ENCODE data around the gene SMURF1.

Gene SMURF1

GRCh38 chr7:99141841-99142726 lies 1.8 kb downstream of the SMURF1 start:
- DNase-seq (ENCODE audit: low spot score), result peak; percentile 38

DNA sequence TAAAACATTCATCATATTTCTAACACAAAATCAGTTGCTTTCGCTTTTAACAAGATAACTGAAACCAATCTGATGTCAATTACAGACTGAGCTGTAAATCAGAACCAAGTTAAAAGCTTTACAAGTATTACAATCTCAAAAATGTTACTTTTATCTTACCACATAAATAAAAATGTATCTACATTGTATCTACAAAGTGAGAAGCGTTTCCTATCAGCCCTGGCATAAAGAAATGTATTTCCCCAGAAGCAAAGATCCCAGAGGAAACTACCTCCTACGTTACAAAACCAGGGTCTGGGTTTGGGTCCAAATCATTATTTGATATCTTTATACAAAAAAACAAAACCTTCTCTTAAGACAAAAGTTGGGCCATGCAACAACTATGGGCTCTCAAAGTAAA lies 2.6 kb downstream of the SMURF1 start:
- DNase-seq (ENCODE audit: low spot score), result no peak

DNA sequence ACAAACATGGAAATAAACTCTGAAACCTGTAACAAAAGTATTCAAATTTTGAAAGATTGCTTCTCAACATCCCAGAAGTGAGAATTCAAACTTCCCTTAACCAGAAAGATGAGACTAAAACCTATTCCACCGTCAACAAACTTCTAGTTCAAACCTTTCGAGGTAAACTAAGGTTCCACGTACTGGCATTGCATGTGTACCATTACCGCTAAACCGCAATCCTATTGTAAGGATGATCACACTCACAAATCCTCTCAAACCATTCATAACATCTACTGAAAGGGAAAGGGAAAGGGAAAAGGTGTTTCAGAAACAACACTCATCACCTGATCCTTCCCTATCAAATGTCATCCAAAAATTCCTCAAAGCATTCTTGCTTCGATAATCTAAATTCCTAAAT lies 3.1 kb downstream of the SMURF1 start:
- DNase-seq (ENCODE audit: low spot score), result no peak

DNA sequence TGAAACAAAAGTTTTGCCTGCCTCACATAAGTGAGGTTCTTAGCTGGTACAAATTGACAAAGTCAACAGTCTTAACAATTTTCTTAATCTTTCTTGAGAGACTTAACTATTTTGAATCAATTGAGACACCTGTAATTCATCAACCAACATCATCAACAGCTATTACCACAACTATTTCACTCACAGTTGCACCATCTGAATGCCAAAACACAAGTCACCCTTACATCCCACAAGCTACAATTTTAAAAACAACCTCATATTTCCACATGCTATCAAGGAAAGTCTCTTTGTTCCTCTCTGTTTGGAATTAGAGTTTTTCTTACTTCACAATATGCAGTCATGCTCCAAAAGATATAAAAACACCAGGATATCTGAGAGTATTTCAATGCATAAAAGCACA lies 4.9 kb downstream of the SMURF1 start:
- no peak for DNase-seq (ENCODE audit: low spot score)

DNA sequence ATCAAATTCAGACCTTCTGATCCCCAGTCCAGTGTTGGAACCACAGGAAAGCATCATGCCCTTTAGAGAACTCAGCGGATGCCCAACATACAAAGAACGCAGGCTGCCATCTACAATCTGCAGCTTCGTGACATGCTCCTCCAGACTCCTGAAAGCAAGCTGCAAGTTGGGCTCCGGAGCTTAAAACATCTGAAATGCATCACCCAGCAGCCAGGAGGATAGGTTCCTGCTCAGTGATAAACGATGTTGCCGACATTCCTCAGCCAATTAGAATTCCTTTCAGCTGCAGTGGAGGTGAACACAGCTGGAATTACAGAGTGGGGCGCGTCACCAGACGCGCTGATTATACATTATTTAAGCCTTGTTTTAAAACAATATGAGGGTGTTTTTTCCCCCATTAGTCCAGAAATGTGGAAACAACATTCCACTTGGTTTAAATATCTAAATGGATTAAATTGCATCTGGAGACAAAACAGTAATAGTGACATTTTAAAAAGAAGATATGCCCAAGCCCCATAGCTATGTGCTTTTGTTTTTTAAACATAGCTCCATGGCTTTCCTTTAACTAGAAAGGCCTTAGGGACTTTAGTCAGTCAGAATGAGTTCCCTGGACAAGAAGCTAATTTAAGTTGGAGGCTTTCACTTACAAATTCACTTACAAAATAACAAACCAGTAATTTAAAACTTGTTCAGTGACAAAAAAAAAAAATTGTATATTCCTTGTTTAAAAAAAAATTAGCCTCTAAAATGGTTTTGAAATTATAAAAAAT lies 6.3 kb downstream of the SMURF1 start:
- DNase-seq (ENCODE audit: low spot score), result no peak

- no peak for DNase-seq (ENCODE audit: low spot score)
Measured at GRCh38 chr7:99135938-99136337, 8.0 kb downstream of the SMURF1 start.

GRCh38 chr7:99133766-99134564 lies 9.9 kb downstream of the SMURF1 start:
- DNase-seq (ENCODE audit: low spot score), result no peak

DNA sequence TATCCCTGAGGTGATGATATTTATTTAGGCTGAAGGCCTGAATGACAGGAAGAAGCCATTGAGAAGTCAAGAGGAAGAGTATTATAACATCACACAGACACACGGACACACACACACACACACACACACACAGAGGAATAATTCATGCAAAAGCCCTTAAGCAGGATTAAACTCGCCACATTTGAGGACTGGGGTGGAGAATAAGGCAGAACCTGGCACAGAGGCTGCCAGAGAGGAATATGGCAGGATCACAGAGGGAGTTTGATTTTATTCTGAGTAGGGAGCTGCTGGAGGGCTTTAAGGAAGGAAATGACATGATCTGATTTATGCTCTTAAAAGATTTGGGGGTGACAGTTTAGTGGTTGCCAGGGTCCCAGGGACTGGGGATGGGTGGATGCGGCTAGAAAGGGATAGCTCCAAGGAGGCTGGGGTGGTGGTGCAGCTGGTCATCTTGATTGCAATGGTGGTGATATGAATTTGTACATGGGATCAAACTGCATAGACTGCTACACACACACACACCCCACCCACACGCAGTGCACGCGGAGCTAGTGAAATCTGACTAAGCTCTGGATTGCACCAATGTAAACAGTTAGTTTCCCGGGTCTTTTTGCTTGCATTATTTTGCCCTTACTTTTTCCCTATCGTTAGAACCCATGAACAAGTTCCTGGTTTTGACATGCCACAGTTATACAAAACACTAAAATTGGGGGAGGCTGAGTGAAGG lies 11.2 kb downstream of the SMURF1 start:
- no peak for DNase-seq (ENCODE audit: low spot score)

- DNase-seq (ENCODE audit: low spot score), result no peak
Measured at GRCh38 chr7:99131290-99131689, 12.6 kb downstream of the SMURF1 start.

- DNase-seq (ENCODE audit: low spot score), result no peak
Measured at GRCh38 chr7:99129536-99129935, 14.4 kb downstream of the SMURF1 start.

GRCh38 chr7:99129001-99129400 lies 14.9 kb downstream of the SMURF1 start:
- no peak for DNase-seq (ENCODE audit: low spot score)

DNA sequence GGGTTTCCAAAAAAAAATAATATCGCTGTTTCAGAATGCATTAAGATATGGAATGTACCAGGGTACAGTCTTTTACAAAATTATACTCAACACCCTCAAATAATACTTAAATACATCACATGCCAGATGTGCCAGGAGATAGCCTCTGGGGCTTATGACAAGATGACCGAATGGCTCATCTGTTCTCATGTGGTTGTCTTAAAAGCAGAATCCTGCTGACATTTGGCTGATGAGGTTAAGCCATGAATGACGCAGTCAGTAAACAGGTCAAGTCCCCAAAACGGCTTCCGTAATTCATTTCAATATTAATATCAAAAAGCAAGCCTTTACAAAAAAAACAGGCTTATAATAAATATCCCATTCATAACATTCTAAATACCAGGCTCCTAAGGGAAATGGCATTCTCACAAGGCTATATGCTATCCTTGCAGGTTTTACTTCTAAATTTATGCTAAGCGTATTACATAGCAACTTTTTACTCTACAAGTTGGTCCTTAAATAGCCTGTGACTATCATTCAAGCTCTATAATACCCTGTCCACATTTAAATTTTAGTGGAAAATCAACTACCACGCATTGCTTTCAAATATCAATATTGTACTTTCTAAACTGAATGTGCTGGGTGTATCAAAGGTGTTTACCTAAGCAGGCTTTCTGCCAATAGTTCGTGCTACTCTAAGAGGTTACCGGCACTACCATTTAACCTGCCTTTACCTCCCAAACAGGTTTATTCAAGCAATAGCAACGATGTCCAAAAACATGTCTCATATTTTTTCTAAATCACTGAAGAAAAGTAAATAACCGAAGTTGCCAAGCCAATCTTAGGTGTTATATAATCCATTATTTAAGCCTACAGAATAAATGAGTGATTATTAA lies 15.6 kb downstream of the SMURF1 start:
- DNase-seq (ENCODE audit: low spot score), result no peak

GRCh38 chr7:99127636-99128035 lies 16.3 kb downstream of the SMURF1 start:
- no peak for DNase-seq (ENCODE audit: low spot score)

- no peak for DNase-seq (ENCODE audit: low spot score)
Measured at GRCh38 chr7:99126921-99127553, 16.9 kb downstream of the SMURF1 start.

GRCh38 chr7:99125505-99125865 lies 18.4 kb downstream of the SMURF1 start:
- DNase-seq (ENCODE audit: low spot score), result no peak

DNA sequence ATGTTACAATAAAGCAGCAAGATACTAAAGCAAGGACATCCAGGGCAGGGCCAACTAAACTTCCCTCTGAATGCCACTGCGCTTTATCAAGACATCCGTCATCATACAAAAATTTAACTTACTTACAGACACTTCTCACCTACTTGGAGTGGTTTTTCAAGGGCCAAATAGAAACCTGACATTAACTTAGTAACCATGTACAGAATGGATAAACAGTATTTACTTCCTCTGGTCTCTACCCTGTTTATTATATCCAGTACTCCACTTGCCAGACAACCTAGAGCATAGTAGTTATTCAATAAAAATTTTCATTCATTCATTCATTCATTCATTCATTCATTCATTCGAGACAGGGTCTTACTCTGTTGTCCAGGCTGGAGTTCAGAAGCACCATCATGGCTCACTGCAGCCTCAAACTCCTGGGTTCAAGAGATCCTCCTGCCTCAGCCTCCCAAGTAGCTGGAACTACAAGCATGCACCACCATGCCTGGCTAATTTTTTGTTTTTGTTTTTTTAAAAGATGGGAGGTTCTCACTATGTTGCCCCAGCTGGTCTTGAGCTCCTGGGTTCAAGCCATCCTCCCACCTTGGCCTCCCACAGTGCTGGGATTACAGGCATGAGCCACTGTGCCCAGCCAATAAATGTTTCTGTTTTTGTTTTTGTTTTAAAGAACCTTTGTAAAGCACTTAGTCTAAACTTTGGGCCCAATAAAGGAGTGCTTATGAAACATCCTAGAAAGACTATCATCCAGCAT lies 19.0 kb downstream of the SMURF1 start:
- no peak for DNase-seq (ENCODE audit: low spot score)

DNA sequence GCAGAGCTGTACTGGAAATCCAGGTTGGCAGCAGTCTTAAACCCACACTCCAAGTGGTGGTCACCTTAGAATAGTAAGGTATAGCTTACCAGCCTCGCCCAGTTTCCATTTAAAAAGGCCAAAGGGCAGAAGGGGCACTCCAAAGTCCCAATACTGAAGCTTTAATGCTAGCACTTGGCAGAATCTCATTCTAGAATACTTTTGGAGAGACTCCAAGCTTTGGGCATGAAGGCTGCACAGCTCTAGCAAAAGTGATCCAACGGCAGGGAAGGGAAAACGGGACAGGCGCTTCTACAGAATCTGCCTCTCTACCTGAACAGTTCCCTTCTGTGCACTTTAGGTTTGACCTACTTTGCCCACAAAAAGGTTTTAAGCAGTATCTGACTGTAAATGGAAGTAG lies 19.7 kb downstream of the SMURF1 start:
- no peak for DNase-seq (ENCODE audit: low spot score)

- no peak for DNase-seq (ENCODE audit: low spot score)
Measured at GRCh38 chr7:99123571-99124033, 20.3 kb downstream of the SMURF1 start.

- DNase-seq (ENCODE audit: low spot score), result no peak
Measured at GRCh38 chr7:99122762-99123161, 21.1 kb downstream of the SMURF1 start.
